ENCODE results near the gene MPZ. TPM values are rescaled to one million over a fixed set of nuclear protein-coding genes. Genes with fewer than 3 reads are reported as not detected.

Gene MPZ
- polyA plus RNA-seq, 3 donors, result 0.16 to 9.4 TPM; not detected in 1

DNA sequence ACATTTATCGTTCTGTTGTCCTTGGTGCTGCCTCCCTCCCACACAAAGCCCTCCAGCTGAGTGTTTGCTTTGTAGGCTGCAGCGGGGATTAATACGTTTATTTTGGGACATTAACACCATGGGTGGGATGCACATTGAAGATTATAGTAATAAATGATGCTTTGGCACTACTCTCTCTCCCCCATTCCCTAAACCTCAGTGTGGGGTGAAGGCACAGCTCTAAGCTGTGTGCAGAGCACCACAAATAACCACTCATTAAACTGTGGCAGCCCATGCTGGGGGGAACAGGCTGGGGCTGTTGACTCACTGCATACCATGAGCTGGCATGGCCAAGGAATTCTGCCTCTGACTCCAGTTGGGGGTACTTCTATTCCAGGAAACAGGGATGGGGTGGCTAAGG lies 43.6 kb downstream of the MPZ start:
- H3K4me1 ChIP-seq (ENCODE audit: control insufficient read depth in 1 of 2, insufficient read depth in 2 of 2, low read length in 2 of 2), result peaks cover 12 to 16% of the 10 kb centered on the region in 2 donors
- no peaks in the 10 kb centered on the region for H3K36me3 Mint-ChIP-seq
- no peak for DNase-seq
- WGBS (ENCODE audit: insufficient coverage), result 100% methylated on average over 1 of the region's 3 CpGs
- H4K20me1 ChIP-seq (ENCODE audit: insufficient read depth, low read length), result no peaks in the 10 kb centered on the region
- no peak overlapping the region for H3K27ac ChIP-seq (ENCODE audit: low read depth in 1 of 2, low read length in 2 of 2)
- H3K9me3 Mint-ChIP-seq, result peaks cover 0 to 3% (median 0%) of the 10 kb centered on the region in 7 donors
- H3K9me3 ChIP-seq (replicated peaks in 1 of 2; ENCODE audit: control insufficient read depth in 1 of 2, insufficient read depth in 1 of 2, low read length in 2 of 2), result no peaks in the 10 kb centered on the region
- H3K79me2 ChIP-seq (ENCODE audit: insufficient read depth, low read length), result no peaks in the 10 kb centered on the region
- no peak for TF ChIP-seq CTCF (IDR thresholded peaks at IDR 0.05)
- H3K4me3 ChIP-seq (replicated peaks in 1 of 3; ENCODE audit: low read depth in 2 of 3, low read length in 3 of 3), result no peak overlapping the region
- H3K27me3 Mint-ChIP-seq (ENCODE audit: low read depth in 3 of 3), result peaks cover 9 to 16% (median 12%) of the 10 kb centered on the region in 3 donors
- no peak overlapping the region for H3K4me3 Mint-ChIP-seq
- H3K27me3 ChIP-seq (ENCODE audit: control insufficient read depth in 2 of 2, insufficient read depth in 2 of 2, low read length in 2 of 2), result peaks cover 3 to 8% of the 10 kb centered on the region in 2 donors
- intact Hi-C loops (cut with micrococcal nuclease), result no loop called here
- H3K36me3 ChIP-seq (replicated peaks in 1 of 2; ENCODE audit: control insufficient read depth in 1 of 2, insufficient read depth in 2 of 2, low read length in 2 of 2), result no peaks in the 10 kb centered on the region
- H3K4me2 ChIP-seq (replicated peaks; ENCODE audit: extremely low read depth, low read length, poor library complexity, severe bottlenecking), result no peak overlapping the region
- peaks cover 12% of the 10 kb centered on the region for H3K4me1 Mint-ChIP-seq
- peak overlapping the region in 1 of 7 donors; percentile 48 for H3K27ac Mint-ChIP-seq
- H2AFZ ChIP-seq (ENCODE audit: insufficient read depth, low read depth, low read length, poor library complexity, severe bottlenecking), result no peak overlapping the region
- H3K9ac ChIP-seq (ENCODE audit: insufficient read depth, low read length, poor library complexity, severe bottlenecking), result no peak overlapping the region

GRCh38 chr1:161265305-161265704 lies 44.5 kb downstream of the MPZ start:
- Histone ChIP-seq H3K36me3 (replicated peaks in 1 of 2; ENCODE audit: control insufficient read depth in 1 of 2, insufficient read depth in 2 of 2, low read length in 2 of 2) (no peaks in the 10 kb centered on the region), H3K4me3 (replicated peaks in 1 of 3; ENCODE audit: low read depth in 2 of 3, low read length in 3 of 3) (no peak overlapping the region), H3K79me2 (ENCODE audit: insufficient read depth, low read length) (no peaks in the 10 kb centered on the region), H2AFZ (ENCODE audit: insufficient read depth, low read depth, low read length, poor library complexity, severe bottlenecking) (no peak overlapping the region), H3K27ac (ENCODE audit: low read depth in 1 of 2, low read length in 2 of 2) (no peak overlapping the region), H3K9me3 (replicated peaks in 1 of 2; ENCODE audit: control insufficient read depth in 1 of 2, insufficient read depth in 1 of 2, low read length in 2 of 2) (peaks cover 0 to 4% of the 10 kb centered on the region in 2 donors), H3K4me1 (ENCODE audit: control insufficient read depth in 1 of 2, insufficient read depth in 2 of 2, low read length in 2 of 2) (peaks cover 12 to 16% of the 10 kb centered on the region in 2 donors), H3K4me2 (replicated peaks; ENCODE audit: extremely low read depth, low read length, poor library complexity, severe bottlenecking) (no peak overlapping the region), H3K27me3 (ENCODE audit: control insufficient read depth in 2 of 2, insufficient read depth in 2 of 2, low read length in 2 of 2) (peaks cover 12 to 17% of the 10 kb centered on the region in 2 donors), H4K20me1 (ENCODE audit: insufficient read depth, low read length) (no peaks in the 10 kb centered on the region), H3K9ac (ENCODE audit: insufficient read depth, low read length, poor library complexity, severe bottlenecking) (no peak overlapping the region)
- H3K4me1 Mint-ChIP-seq, result peaks cover 12% of the 10 kb centered on the region
- intact Hi-C loops (cut with micrococcal nuclease), result no loop called here
- peaks cover 0 to 3% (median 0%) of the 10 kb centered on the region in 7 donors for H3K9me3 Mint-ChIP-seq
- WGBS (ENCODE audit: insufficient coverage), result 89% methylated on average over 4 of the region's 5 CpGs
- H3K36me3 Mint-ChIP-seq, result no peaks in the 10 kb centered on the region
- DNase-seq, result no peak
- H3K27ac Mint-ChIP-seq, result no peak overlapping the region
- H3K4me3 Mint-ChIP-seq, result no peak overlapping the region
- TF ChIP-seq CTCF (IDR thresholded peaks at IDR 0.05), result no peak
- H3K27me3 Mint-ChIP-seq (ENCODE audit: low read depth in 3 of 3), result peaks cover 18 to 25% (median 21%) of the 10 kb centered on the region in 3 donors

All from CD14-positive monocyte (primary cell).